ENCODE data around the gene APBA2. TPM values are rescaled to one million over a fixed set of nuclear protein-coding genes. Genes with fewer than 3 reads are reported as not detected.
A peak's percentile ranks its signal among the peaks of the same experiment; 100 is the strongest.

Gene APBA2
- total RNA-seq, 5 donors from 2014 or later (not counting 1 experiment from before 2014, with no cell fraction given): 78.9 to 118 (median 94.9) TPM

DNA sequence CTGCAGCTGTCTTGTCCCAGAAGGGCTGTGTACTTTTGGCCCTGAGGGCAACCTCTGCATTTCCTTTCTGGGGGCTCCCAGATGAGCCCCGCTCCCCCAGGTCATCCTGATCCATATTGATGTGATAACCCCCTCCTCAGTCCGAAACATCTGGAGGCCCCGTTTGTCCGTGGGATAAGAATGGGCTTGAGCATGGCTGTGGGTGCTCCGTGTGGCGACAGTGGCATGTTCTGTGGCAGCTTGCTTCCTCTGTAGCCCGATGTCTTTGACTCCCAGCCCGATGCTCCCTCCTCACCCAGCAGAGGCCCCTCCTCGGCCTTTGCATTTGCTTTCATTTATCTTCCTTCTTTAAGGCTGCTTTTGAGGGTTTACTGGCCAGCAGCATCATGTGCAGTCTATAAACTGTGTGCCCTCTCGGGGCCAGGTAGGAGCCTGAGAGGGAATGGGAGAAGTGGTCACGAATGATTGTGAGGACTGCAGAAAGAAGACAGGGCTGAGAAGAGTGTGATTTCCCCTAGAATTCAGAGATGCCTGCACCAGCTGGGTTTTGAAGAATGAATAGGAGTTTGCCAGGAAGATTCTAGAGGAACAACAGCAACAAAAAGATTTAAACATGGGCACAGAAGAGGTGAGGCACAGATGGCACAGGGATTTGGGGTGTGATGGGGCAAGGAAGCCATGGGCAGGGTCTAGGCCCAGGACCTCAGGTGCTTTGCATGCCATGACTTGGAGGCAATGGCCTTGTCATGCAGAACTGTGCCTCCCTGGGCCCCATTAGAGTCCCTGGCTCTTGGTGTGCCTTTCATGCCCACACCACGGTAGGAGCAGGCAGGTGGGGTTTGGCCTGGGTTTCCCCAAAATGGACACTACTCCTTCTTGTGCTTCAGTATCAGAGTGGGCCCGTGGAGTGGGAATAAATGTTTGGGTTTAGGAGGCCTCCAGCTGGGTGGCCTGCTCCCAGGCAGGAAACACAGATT is 34.2 kb downstream of the APBA2 start:
- Mint-ChIP-seq H3K27ac (peak overlapping the region; percentile 84 to 92), H3K4me1 (peaks cover 63 to 74% (median 71%) of the 10 kb centered on the region in 3 donors), H3K4me3 (peak overlapping the region; percentile 68 to 83 (median 74)), H3K36me3 (peaks cover 21% of the 10 kb centered on the region), H3K27me3 (no peaks in the 10 kb centered on the region), H3K9me3 (no peaks in the 10 kb centered on the region)
- H3K4me3 ChIP-seq (ENCODE audit: control insufficient read depth in 1 of 2, extremely low read depth in 1 of 2, low read length in 1 of 2): peak overlapping the region; percentile 20 to 48
- CTCF ChIA-PET: interaction anchor here (0.6 to 0.7 kb wide), 2 partner anchors 8 to 31 kb away, joined by 3 to 4 read pairs; no protein-coding TSS in a partner anchor
- WGBS (ENCODE audit: insufficient coverage): 67% methylated on average over 4 of the region's 13 CpGs
- DNase-seq (peak in 2 of 35 experiments; percentile 31 to 41), ATAC-seq (replicated peaks in 1 of 4) (peak; percentile 43 to 65 (median 48))
- peaks cover 18 to 72% of the 10 kb centered on the region in 2 experiments for H3K4me1 ChIP-seq (ENCODE audit: control insufficient read depth in 1 of 2, extremely low read depth in 1 of 2, insufficient read depth in 2 of 2, low read length in 2 of 2)
- no peaks in the 10 kb centered on the region for H3K9me3 ChIP-seq
- H3K36me3 ChIP-seq (ENCODE audit: control insufficient read depth in 2 of 2, extremely low read depth in 1 of 2, insufficient read depth in 1 of 2, low read length in 1 of 2): peaks cover 4 to 13% of the 10 kb centered on the region in 2 donors
- peaks cover 0 to 3% of the 10 kb centered on the region in 2 experiments for H3K27me3 ChIP-seq (replicated peaks in 1 of 2; ENCODE audit: control insufficient read depth in 2 of 2, extremely low read depth in 1 of 2, insufficient read depth in 2 of 2, low read length in 1 of 2)
- peak overlapping the region; percentile 64 for H3K27ac ChIP-seq (ENCODE audit: low read length)
- POLR2A ChIA-PET: no interaction called here

GRCh38 chr15:28920781-28921331 is 35.1 kb downstream of the APBA2 start:
- 46% methylated on average over 4 of the region's 5 CpGs for WGBS (ENCODE audit: insufficient coverage)
- peaks cover 22% of the 10 kb centered on the region for H3K36me3 Mint-ChIP-seq
- H3K4me3 Mint-ChIP-seq: peak overlapping the region; percentile 40 to 83 (median 68)
- H3K27me3 Mint-ChIP-seq: no peaks in the 10 kb centered on the region
- DNase-seq (no peak), ATAC-seq (replicated peaks in 1 of 4) (peak in 3 of 4 experiments; percentile 30 to 50 (median 43))
- Histone ChIP-seq H3K9me3 (no peaks in the 10 kb centered on the region), H3K27ac (ENCODE audit: low read length) (peak overlapping the region; percentile 32), H3K27me3 (replicated peaks in 1 of 2; ENCODE audit: control insufficient read depth in 2 of 2, extremely low read depth in 1 of 2, insufficient read depth in 2 of 2, low read length in 1 of 2) (peaks cover 0 to 3% of the 10 kb centered on the region in 2 experiments), H3K36me3 (ENCODE audit: control insufficient read depth in 2 of 2, extremely low read depth in 1 of 2, insufficient read depth in 1 of 2, low read length in 1 of 2) (peaks cover 4 to 13% of the 10 kb centered on the region in 2 donors), H3K4me1 (ENCODE audit: control insufficient read depth in 1 of 2, extremely low read depth in 1 of 2, insufficient read depth in 2 of 2, low read length in 2 of 2) (peaks cover 18 to 70% of the 10 kb centered on the region in 2 experiments), H3K4me3 (ENCODE audit: control insufficient read depth in 1 of 2, extremely low read depth in 1 of 2, low read length in 1 of 2) (no peak overlapping the region)
- POLR2A ChIA-PET: interaction anchor here in 1 of 2 donors (0.6 kb wide), 1 partner anchor 463 kb away, joined by 3 read pairs; no protein-coding TSS in a partner anchor
- CTCF ChIA-PET: interaction anchor here (0.6 to 1.2 kb wide), 2 partner anchors 21 to 47 kb away, joined by 3 read pairs; no protein-coding TSS in a partner anchor
- H3K9me3 Mint-ChIP-seq: no peaks in the 10 kb centered on the region
- H3K4me1 Mint-ChIP-seq: peaks cover 72 to 83% (median 78%) of the 10 kb centered on the region in 3 donors
- H3K27ac Mint-ChIP-seq: peak overlapping the region; percentile 84 to 92

- DNase-seq (peak in 1 of 35 experiments; percentile 33), ATAC-seq (replicated peaks in 1 of 4) (peak in 1 of 4 experiments; percentile 37)
- Histone ChIP-seq H3K27ac (ENCODE audit: low read length) (peak overlapping the region; percentile 28), H3K4me3 (ENCODE audit: control insufficient read depth in 1 of 2, extremely low read depth in 1 of 2, low read length in 1 of 2) (no peak overlapping the region), H3K4me1 (ENCODE audit: control insufficient read depth in 1 of 2, extremely low read depth in 1 of 2, insufficient read depth in 2 of 2, low read length in 2 of 2) (peaks cover 18 to 68% of the 10 kb centered on the region in 2 experiments), H3K9me3 (no peaks in the 10 kb centered on the region), H3K36me3 (ENCODE audit: control insufficient read depth in 2 of 2, extremely low read depth in 1 of 2, insufficient read depth in 1 of 2, low read length in 1 of 2) (peaks cover 4 to 13% of the 10 kb centered on the region in 2 donors), H3K27me3 (replicated peaks in 1 of 2; ENCODE audit: control insufficient read depth in 2 of 2, extremely low read depth in 1 of 2, insufficient read depth in 2 of 2, low read length in 1 of 2) (peaks cover 0 to 3% of the 10 kb centered on the region in 2 experiments)
- ChIA-PET CTCF (interaction anchor here (0.6 to 1.2 kb wide), 2 partner anchors 21 to 48 kb away, joined by 3 read pairs; no protein-coding TSS in a partner anchor), POLR2A (interaction anchor here in 1 of 2 donors (0.6 kb wide), 1 partner anchor 463 kb away, joined by 3 read pairs; no protein-coding TSS in a partner anchor)
- peak overlapping the region; percentile 40 to 83 (median 68) for H3K4me3 Mint-ChIP-seq
- H3K4me1 Mint-ChIP-seq: peaks cover 75 to 83% (median 83%) of the 10 kb centered on the region in 3 donors
- H3K36me3 Mint-ChIP-seq: peaks cover 22% of the 10 kb centered on the region
- H3K9me3 Mint-ChIP-seq: no peaks in the 10 kb centered on the region
- H3K27ac Mint-ChIP-seq: peak overlapping the region; percentile 84 to 92
- no peaks in the 10 kb centered on the region for H3K27me3 Mint-ChIP-seq
- WGBS (ENCODE audit: insufficient coverage): 58% methylated on average over 4 of the region's 10 CpGs
These were observed 35.6 kb downstream of the APBA2 start for GRCh38 chr15:28921336-28921735.

DNA sequence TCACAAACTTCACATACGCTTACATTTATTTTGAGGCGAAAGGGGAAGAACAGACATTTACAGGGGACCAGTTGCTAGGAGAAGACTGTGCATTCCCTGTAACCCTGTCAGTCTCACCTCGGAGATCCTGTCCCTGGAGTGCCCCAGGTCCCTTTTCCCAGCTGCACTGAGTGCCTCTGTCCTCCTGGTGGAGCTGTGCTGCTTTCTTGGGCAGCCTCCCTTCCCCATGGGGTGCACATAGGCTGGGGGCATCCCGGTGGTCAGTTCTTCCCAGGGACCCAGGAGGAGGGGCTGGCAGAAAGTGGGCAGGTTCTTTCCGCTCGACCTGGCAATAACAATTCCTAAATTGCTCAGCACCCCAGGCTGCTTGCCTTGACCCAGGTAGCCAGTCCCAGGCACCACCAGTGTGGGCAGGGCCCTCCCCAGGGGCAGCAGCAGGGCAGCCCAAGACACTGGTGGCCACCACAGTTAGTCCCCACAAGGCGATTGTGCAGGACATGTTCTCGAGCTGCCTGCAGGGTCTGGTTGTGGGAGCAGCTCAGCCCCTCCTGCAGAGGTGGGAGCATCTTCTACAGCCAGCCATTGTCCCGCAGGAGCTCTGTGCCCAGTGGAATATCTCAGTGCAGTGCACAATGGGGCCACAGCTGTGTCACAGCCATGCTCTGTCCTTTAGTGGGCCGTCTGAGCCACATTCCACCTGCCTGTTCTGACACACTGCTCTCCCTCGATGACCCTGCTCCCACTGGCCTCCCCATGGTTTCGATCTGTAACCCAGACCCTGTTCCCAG is 36.3 kb downstream of the APBA2 start:
- Mint-ChIP-seq H3K9me3 (no peaks in the 10 kb centered on the region), H3K4me3 (peak overlapping the region in 1 of 3 donors; percentile 83), H3K36me3 (peaks cover 22% of the 10 kb centered on the region), H3K27me3 (no peaks in the 10 kb centered on the region), H3K27ac (peak overlapping the region; percentile 84 to 92), H3K4me1 (peaks cover 75 to 81% (median 79%) of the 10 kb centered on the region in 3 donors)
- ChIA-PET CTCF (interaction anchor here in 1 of 2 donors (1.2 kb wide), 1 partner anchor 20 kb away, joined by 3 read pairs; no protein-coding TSS in a partner anchor), POLR2A (no interaction called here)
- Histone ChIP-seq H3K27me3 (replicated peaks in 1 of 2; ENCODE audit: control insufficient read depth in 2 of 2, extremely low read depth in 1 of 2, insufficient read depth in 2 of 2, low read length in 1 of 2) (peaks cover 0 to 3% of the 10 kb centered on the region in 2 experiments), H3K27ac (ENCODE audit: low read length) (no peak overlapping the region), H3K36me3 (ENCODE audit: control insufficient read depth in 2 of 2, extremely low read depth in 1 of 2, insufficient read depth in 1 of 2, low read length in 1 of 2) (peaks cover 4 to 13% of the 10 kb centered on the region in 2 donors), H3K9me3 (no peaks in the 10 kb centered on the region), H3K4me1 (ENCODE audit: control insufficient read depth in 1 of 2, extremely low read depth in 1 of 2, insufficient read depth in 2 of 2, low read length in 2 of 2) (peaks cover 18 to 68% of the 10 kb centered on the region in 2 experiments), H3K4me3 (ENCODE audit: control insufficient read depth in 1 of 2, extremely low read depth in 1 of 2, low read length in 1 of 2) (no peak overlapping the region)
- DNase-seq (no peak), ATAC-seq (replicated peaks in 1 of 4) (no peak)
- WGBS (ENCODE audit: insufficient coverage): 77% methylated on average over 8 of the region's 12 CpGs

DNA sequence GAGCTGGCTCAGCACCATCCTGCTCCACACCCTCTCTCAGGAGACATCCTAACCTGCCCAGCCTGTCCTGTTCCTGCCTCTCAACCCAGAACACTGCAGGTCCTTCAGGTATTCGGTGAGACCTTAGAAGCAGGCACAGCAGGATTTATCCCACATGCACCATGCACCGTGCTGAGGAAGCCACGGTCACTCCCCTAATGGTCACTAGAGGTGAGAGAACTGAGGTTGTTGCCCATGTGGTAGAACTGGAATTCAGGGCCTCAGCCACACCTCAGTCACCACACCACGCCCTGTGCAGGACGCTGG is 36.9 kb downstream of the APBA2 start:
- no peaks in the 10 kb centered on the region for H3K9me3 ChIP-seq

More for the DNA sequence above, 36.9 kb downstream of the APBA2 start:
- Mint-ChIP-seq H3K27ac (peak overlapping the region in 1 of 2 donors; percentile 68), H3K4me1 (peaks cover 73 to 82% (median 75%) of the 10 kb centered on the region in 3 donors), H3K9me3 (no peaks in the 10 kb centered on the region), H3K4me3 (peak overlapping the region in 1 of 3 donors; percentile 30), H3K27me3 (no peaks in the 10 kb centered on the region), H3K36me3 (peaks cover 22% of the 10 kb centered on the region)
- POLR2A ChIA-PET: no interaction called here
- DNase-seq (no peak), ATAC-seq (replicated peaks in 1 of 4) (no peak)
- Histone ChIP-seq H3K36me3 (ENCODE audit: control insufficient read depth in 2 of 2, extremely low read depth in 1 of 2, insufficient read depth in 1 of 2, low read length in 1 of 2) (peaks cover 4 to 13% of the 10 kb centered on the region in 2 donors), H3K4me1 (ENCODE audit: control insufficient read depth in 1 of 2, extremely low read depth in 1 of 2, insufficient read depth in 2 of 2, low read length in 2 of 2) (peaks cover 18 to 68% of the 10 kb centered on the region in 2 experiments), H3K4me3 (ENCODE audit: control insufficient read depth in 1 of 2, extremely low read depth in 1 of 2, low read length in 1 of 2) (no peak overlapping the region), H3K27me3 (replicated peaks in 1 of 2; ENCODE audit: control insufficient read depth in 2 of 2, extremely low read depth in 1 of 2, insufficient read depth in 2 of 2, low read length in 1 of 2) (peaks cover 0 to 3% of the 10 kb centered on the region in 2 experiments), H3K27ac (ENCODE audit: low read length) (no peak overlapping the region)
- no CpG with 5 or more reads among the region's 5 CpGs for WGBS (ENCODE audit: insufficient coverage)
- CTCF ChIA-PET: no interaction called here
